IMR-90 (cell line): ENCODE results near the gene OR51B2. TPM values are rescaled to one million over a fixed set of nuclear protein-coding genes. Genes with fewer than 3 reads are reported as not detected.

Source experiments
- ATAC-seq: fragments of 200-7000 bp; cut with Tn5 transposase; 2 replicates; pipeline ENCODE4 v1.9.1; 2020; ENCODE audit warnings: low read depth, mild to moderate bottlenecking, moderate library complexity
- BruUV-seq: library from RNA; stranded (reverse); fragments of 400-500 nt; replicated peaks from 2 replicates; lab custom pipeline; 2021; lab: Mats Ljungman, UMichigan
- CTCF ChIA-PET: fragments of 300-600 bp; formaldehyde crosslinking; extraction: SDS; loops from one replicate; lab custom pipeline; 2021; ENCODE audit warnings: antibody characterized with exemption; lab: Yijun Ruan, JAX
- POLR2A ChIA-PET: fragments of 300-600 bp; sonication (Branson Sonifier 250); formaldehyde crosslinking; loops from one replicate; lab custom pipeline; 2022; ENCODE audit warnings: antibody characterized with exemption; ENCODE audit not compliant: unreplicated experiment; lab: Charles Lee
- DNase-seq: peaks from one replicate; pipeline ENCODE4 v3.0.0; 2013
- H2AFZ ChIP-seq: replicated peaks from 2 replicates; pipeline ENCODE3; 2013; ENCODE audit warnings: low read length, mild to moderate bottlenecking; ENCODE audit not compliant: poor library complexity
- H2AK5ac ChIP-seq: 2 replicates; pipeline ENCODE4 v1.6.1; 2013; ENCODE audit warnings: low read depth, low read length, inconsistent platforms
- H2AK9ac ChIP-seq: replicated peaks from 2 replicates; pipeline ENCODE3; 2013; ENCODE audit warnings: mild to moderate bottlenecking, low read depth, low read length, moderate library complexity; ENCODE audit not compliant: poor library complexity
- H2BK120ac ChIP-seq: 2 replicates; pipeline ENCODE4 v1.6.1; 2013; ENCODE audit warnings: low read depth, low read length, inconsistent platforms
- H2BK15ac ChIP-seq: 3 replicates; pipeline ENCODE4 v1.6.1; 2013; ENCODE audit warnings: low read depth, low read length, inconsistent platforms
- H2BK20ac ChIP-seq: 2 replicates; pipeline ENCODE4 v1.6.1; 2013; ENCODE audit warnings: low read depth, mild to moderate bottlenecking, inconsistent platforms, low read length, moderate library complexity
- H2BK5ac ChIP-seq: 2 replicates; pipeline ENCODE4 v1.6.1; 2013; ENCODE audit warnings: mild to moderate bottlenecking, low read depth, low read length, inconsistent platforms; ENCODE audit not compliant: poor library complexity, severe bottlenecking
- H3K14ac ChIP-seq: replicated peaks from 2 replicates; pipeline ENCODE4 v1.6.1; 2013; ENCODE audit warnings: low read depth, low read length, inconsistent platforms
- H3K18ac ChIP-seq: 2 replicates; pipeline ENCODE4 v1.6.1; 2013; ENCODE audit warnings: low read depth, low read length, control low read depth
- H3K23ac ChIP-seq: 2 replicates; pipeline ENCODE4 v1.6.1; 2013; ENCODE audit warnings: low read depth, low read length, inconsistent platforms
- H3K27ac ChIP-seq: 2 replicates; pipeline ENCODE4 v1.5.1; 2013; ENCODE audit warnings: mild to moderate bottlenecking, control low read depth, low read length; ENCODE audit not compliant: insufficient read depth
- H3K27me3 ChIP-seq: 2 replicates; pipeline ENCODE4 v1.6.1; 2013; ENCODE audit warnings: low read length; ENCODE audit not compliant: control insufficient read depth, insufficient read depth
- H3K36me3 ChIP-seq: 2 replicates; pipeline ENCODE4 v1.6.1; 2013; ENCODE audit warnings: low read length, mixed read lengths; ENCODE audit not compliant: control insufficient read depth, insufficient read depth
- H3K4ac ChIP-seq: 2 replicates; pipeline ENCODE4 v1.6.1; 2013; ENCODE audit warnings: low read depth, low read length, inconsistent platforms
- H3K4me1 ChIP-seq: 2 replicates; pipeline ENCODE4 v1.6.1; 2013; ENCODE audit warnings: low read length, mixed read lengths; ENCODE audit not compliant: control insufficient read depth, insufficient read depth
- H3K4me2 ChIP-seq: 2 replicates; pipeline ENCODE4 v1.6.1; 2013; ENCODE audit warnings: low read depth, mild to moderate bottlenecking, control low read depth, low read length, moderate library complexity
- H3K4me3 ChIP-seq: 2 replicates; pipeline ENCODE4 v1.5.1; 2013; ENCODE audit warnings: low read depth, mild to moderate bottlenecking, control low read depth, low read length, moderate library complexity; ENCODE audit not compliant: insufficient read depth
- H3K56ac ChIP-seq: 2 replicates; pipeline ENCODE4 v1.6.1; 2013; ENCODE audit warnings: low read length, inconsistent platforms; ENCODE audit not compliant: insufficient read depth; ENCODE audit errors: extremely low read depth
- H3K79me1 ChIP-seq, 2 experiments: 2 replicates each; pipeline ENCODE4 v1.6.1; 2013; ENCODE audit warnings: low read length in 2 of 2, inconsistent platforms in 1 of 2, low read depth in 1 of 2
- H3K9ac ChIP-seq: 2 replicates; pipeline ENCODE4 v1.6.1; 2013; ENCODE audit warnings: low read depth, low read length, control low read depth
- H3K9me1 ChIP-seq: 2 replicates; pipeline ENCODE4 v1.6.1; 2013; ENCODE audit warnings: low read length, inconsistent platforms; ENCODE audit not compliant: insufficient read depth
- H3K9me3 ChIP-seq: 2 replicates; pipeline ENCODE4 v1.6.1; 2013; ENCODE audit warnings: low read length; ENCODE audit not compliant: control insufficient read depth, insufficient read depth
- H4K20me1 ChIP-seq: 2 replicates; pipeline ENCODE4 v1.6.1; 2013; ENCODE audit warnings: low read length, inconsistent platforms; ENCODE audit not compliant: insufficient read depth
- H4K5ac ChIP-seq: 2 replicates; pipeline ENCODE4 v1.6.1; 2013; ENCODE audit warnings: mild to moderate bottlenecking, low read depth, low read length, control low read depth
- H4K8ac ChIP-seq, 2 experiments: 2 replicates each; pipeline ENCODE4 v1.6.1; 2013; ENCODE audit warnings: low read depth in 2 of 2, low read length in 2 of 2, control low read depth in 1 of 2, inconsistent platforms in 1 of 2
- H4K91ac ChIP-seq: 2 replicates; pipeline ENCODE4 v1.6.1; 2013; ENCODE audit warnings: low read depth, low read length, inconsistent platforms; ENCODE audit not compliant: insufficient read depth
- CHD1 ChIP-seq: IDR thresholded peaks from 2 replicates; pipeline ENCODE4 v1.6.1; 2012; ENCODE audit warnings: low read depth, low read length, improper control_type of control experiment
- MXI1 ChIP-seq: IDR thresholded peaks from 2 replicates; pipeline ENCODE4 v1.6.1; 2012; ENCODE audit warnings: low read depth, mild to moderate bottlenecking, low read length, moderate library complexity, borderline replicate concordance
- NFE2L2 ChIP-seq: fragments of 150-350 bp; IDR thresholded peaks from 2 replicates; pipeline ENCODE4 v1.6.1; 2016; ENCODE audit warnings: low read depth, mild to moderate bottlenecking, low read length
- RFX5 ChIP-seq: IDR thresholded peaks from 2 replicates; pipeline ENCODE4 v1.8.0; 2012; ENCODE audit warnings: low read depth, mild to moderate bottlenecking, low read length, moderate library complexity
- WGBS, 2 experiments: methylation state at CpG; one replicate each; pipeline versions ENCODE4 v1.1.5 to v1.1.7; 2013; ENCODE audit warnings: missing lambda C conversion rate in 2 of 2; ENCODE audit not compliant: insufficient read length in 1 of 2; ENCODE audit errors: extremely low coverage in 2 of 2; 5-methylcytosine and 5-hydroxymethylcytosine counted together
- dilution Hi-C: fragments of 300-500 bp; cut with HindIII; formaldehyde crosslinking; loops from one replicate; pipeline ENCODE4 v1.14.3; 2018; ENCODE audit warnings: low sequenced_read_pairs; ENCODE audit not compliant: unreplicated experiment
- in situ Hi-C: fragments of 300-500 bp; cut with MboI; formaldehyde crosslinking; loops from 3 replicates; pipeline ENCODE4 v1.14.3; 2019; ENCODE audit warnings: low sequenced_read_pairs, inconsistent platforms, mixed read lengths
- intact Hi-C: fragments of 100-400 bp; cut with micrococcal nuclease; formaldehyde crosslinking; loops from 2 replicates; pipeline ENCODE4 v1.10.0; 2022
- polyA plus RNA-seq, 3 experiments: library from polyadenylated mRNA; depleted of rRNA; stranded (reverse); fragments of >200 nt; gene quantifications; 2 replicates each; pipeline ENCODE4 v1.2.3, GENCODE V29; 2012; ENCODE audit warnings: low replicate concordance in 1 of 3
- total RNA-seq: library from RNA; depleted of rRNA; stranded (reverse); fragments of >200 nt; gene quantifications from 2 replicates; pipeline ENCODE4 v1.2.3, GENCODE V29; 2012
- TF ChIP-seq, protein P1 (sequence below): conservative IDR thresholded peaks from 2 replicates; pipeline ENCODE4 v1.5.1; 2012; ENCODE audit warnings: mild to moderate bottlenecking, low read depth, low read length, improper control_type of control experiment

Gene OR51B2
- total and polyA plus RNA-seq, 2 of the 4 experiments (the other 2 are of a cell fraction): not detected

DNA sequence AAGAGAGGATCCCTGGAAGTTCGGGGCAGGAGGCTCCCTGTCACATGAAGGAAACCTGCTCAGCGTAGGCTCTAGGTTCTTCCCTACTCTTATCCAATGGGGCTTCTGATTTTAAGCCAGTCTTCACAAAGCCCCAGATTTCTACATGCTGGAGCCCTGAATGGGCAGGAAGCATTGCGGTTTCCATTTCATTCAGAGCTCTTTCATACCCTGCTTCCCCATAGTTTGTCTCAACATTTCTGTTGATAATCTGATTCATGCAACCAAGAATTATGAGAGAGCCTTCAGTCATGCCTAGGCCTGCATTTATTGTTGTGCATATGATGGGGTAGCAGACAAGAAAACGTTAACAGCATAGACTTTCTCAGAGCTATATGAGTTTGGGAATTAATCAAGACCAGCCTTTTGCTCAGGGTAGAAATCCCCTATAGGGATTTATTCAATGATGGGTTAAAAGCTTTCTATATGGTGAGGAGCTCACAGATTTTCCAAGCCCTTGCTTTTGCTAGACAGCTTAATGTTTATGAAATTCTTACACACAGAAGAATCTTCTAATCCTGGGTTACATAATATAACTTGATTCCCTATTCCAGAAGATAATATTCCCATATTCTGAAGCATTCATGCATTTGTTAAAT lies 38.3 kb downstream of the OR51B2 start (continued):
- no peak for TF ChIP-seq CHD1

- no peak overlapping the region for H3K23ac ChIP-seq
- H3K14ac ChIP-seq: peak overlapping the region; percentile 71; the same call in 1 of the 2 replicates
- peak overlapping the region; percentile 85; the same call in 1 of the 2 replicates for H2AK5ac ChIP-seq
- intact Hi-C loops: no loop called here
- ATAC-seq: no peak
- peaks cover 22% of the 10 kb centered on the region for H3K4me1 ChIP-seq
- H3K27ac ChIP-seq: no peak overlapping the region
- H4K20me1 ChIP-seq: no peaks in the 10 kb centered on the region
- in situ Hi-C loops: loop anchor here (10.0 kb wide), 1 partner anchor 80 kb away; no protein-coding TSS in a partner anchor
- peaks cover 7% of the 10 kb centered on the region; the same call in 1 of the 2 replicates for H3K9me1 ChIP-seq
- no peaks in the 10 kb centered on the region for H3K27me3 ChIP-seq
- dilution Hi-C loops: no loop called here
- H3K9me3 ChIP-seq: no peaks in the 10 kb centered on the region
- no peak overlapping the region for H3K9ac ChIP-seq
- peak overlapping the region; percentile 52 for H4K5ac ChIP-seq
- H2BK5ac ChIP-seq: peak overlapping the region; percentile 34
- H2BK15ac ChIP-seq: peak overlapping the region; percentile 80; the same call in 2 of the 3 replicates
- no peak overlapping the region for H2AK9ac ChIP-seq
- no TSS peak for BruUV-seq
- H3K4ac ChIP-seq: peak overlapping the region; percentile 82
- H3K4me3 ChIP-seq: no peak overlapping the region
- H3K79me1 ChIP-seq: no peaks in the 10 kb centered on the region
- H2BK20ac ChIP-seq: peak overlapping the region; percentile 87
- DNase-seq: no peak
- no CpG with 5 or more reads among the region's 2 CpGs for WGBS, 2 experiments
- TF ChIP-seq, protein P1, sequence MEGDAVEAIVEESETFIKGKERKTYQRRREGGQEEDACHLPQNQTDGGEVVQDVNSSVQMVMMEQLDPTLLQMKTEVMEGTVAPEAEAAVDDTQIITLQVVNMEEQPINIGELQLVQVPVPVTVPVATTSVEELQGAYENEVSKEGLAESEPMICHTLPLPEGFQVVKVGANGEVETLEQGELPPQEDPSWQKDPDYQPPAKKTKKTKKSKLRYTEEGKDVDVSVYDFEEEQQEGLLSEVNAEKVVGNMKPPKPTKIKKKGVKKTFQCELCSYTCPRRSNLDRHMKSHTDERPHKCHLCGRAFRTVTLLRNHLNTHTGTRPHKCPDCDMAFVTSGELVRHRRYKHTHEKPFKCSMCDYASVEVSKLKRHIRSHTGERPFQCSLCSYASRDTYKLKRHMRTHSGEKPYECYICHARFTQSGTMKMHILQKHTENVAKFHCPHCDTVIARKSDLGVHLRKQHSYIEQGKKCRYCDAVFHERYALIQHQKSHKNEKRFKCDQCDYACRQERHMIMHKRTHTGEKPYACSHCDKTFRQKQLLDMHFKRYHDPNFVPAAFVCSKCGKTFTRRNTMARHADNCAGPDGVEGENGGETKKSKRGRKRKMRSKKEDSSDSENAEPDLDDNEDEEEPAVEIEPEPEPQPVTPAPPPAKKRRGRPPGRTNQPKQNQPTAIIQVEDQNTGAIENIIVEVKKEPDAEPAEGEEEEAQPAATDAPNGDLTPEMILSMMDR: no peak
- TF ChIP-seq RFX5: no peak
- TF ChIP-seq NFE2L2: no peak
- no peak for TF ChIP-seq MXI1
- peak overlapping the region; percentile 88 for H4K91ac ChIP-seq
- H2BK120ac ChIP-seq: peak overlapping the region; percentile 91
- peak overlapping the region; percentile 53 for H2AFZ ChIP-seq
- CTCF ChIA-PET: no interaction called here
- no peak overlapping the region for H3K4me2 ChIP-seq
- H3K18ac ChIP-seq: peak overlapping the region; percentile 56; the same call in 1 of the 2 replicates
- POLR2A ChIA-PET: no interaction called here
- H4K8ac ChIP-seq: peak overlapping the region in 1 of 2 experiments; percentile 53; a peak in 2 of 4 replicates
- H3K56ac ChIP-seq: no peak overlapping the region
- no peaks in the 10 kb centered on the region for H3K36me3 ChIP-seq
Observed at GRCh38 chr11:5284637-5285036, 39.5 kb downstream of the OR51B2 start.
